ENCODE results near the gene AUTS2. TPM values are rescaled to one million over a fixed set of nuclear protein-coding genes. Genes with fewer than 3 reads are reported as not detected.

The AUTS2 gene
- total RNA-seq, 1 experiment from 2014 or later, result 38.5 TPM

DNA sequence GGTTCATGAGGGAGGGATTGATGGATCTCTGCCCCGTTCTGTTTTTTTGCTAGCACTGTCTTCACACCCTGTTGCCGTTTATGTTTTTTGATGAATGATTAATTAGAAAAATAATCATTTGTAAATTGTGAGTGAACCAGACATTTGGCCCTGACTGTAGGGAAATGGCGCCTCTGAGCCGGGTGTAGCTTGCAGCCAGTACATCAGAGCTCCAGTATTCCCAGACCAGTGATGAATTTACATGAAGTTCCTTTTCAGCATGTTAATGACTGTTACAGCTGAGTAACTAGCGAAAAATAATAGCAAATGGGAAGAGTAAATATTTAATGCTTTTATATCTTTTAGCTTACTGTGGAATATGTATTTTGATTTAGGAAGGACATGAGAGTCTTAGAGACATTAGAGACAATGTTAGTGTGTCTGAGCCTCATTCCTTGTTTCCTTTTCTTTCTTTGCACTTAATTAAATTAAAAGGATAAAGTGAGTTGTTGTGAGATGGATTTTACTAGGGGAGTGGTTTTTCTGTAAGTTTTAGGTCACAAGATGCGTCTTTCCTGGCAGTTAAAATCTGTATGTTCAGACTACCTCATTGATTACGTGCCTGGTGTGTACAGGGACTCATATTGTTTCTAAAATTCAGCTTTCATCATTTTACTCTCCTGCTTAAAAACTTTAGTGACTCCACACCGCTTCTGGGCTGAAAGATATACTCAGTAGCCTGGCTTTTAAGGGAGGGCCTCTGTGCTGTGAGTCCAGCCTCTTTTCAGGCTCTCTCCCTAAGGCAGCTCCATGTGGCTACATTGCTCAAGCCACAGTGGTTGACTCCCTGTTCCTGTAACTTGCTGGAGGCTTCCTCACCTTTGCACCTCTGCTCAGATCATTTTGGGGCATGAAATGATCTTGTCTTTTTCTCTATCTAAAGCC is 86.4 kb downstream of the AUTS2 start:
- Histone ChIP-seq H3K4me1 (ENCODE audit: low read length) (peaks cover 41% of the 10 kb centered on the region), H2AFZ (ENCODE audit: low read length) (no peak overlapping the region), H3K9me2 (replicated peaks; ENCODE audit: insufficient read depth, low read length) (no peaks in the 10 kb centered on the region), H3K9me3 (ENCODE audit: low read length) (no peaks in the 10 kb centered on the region), H4K20me1 (ENCODE audit: insufficient read depth, low read depth, low read length) (peaks cover 5% of the 10 kb centered on the region; the same call in 1 of the 2 replicates), H3K79me2 (ENCODE audit: low read length) (no peaks in the 10 kb centered on the region), H3K9ac (ENCODE audit: low read length) (no peak overlapping the region), H3K36me3 (ENCODE audit: insufficient read depth, low read length) (no peaks in the 10 kb centered on the region), H3K4me3 (ENCODE audit: low read length) (no peak overlapping the region), H3K27me3 (ENCODE audit: low read length) (no peaks in the 10 kb centered on the region), H3K27ac (ENCODE audit: low read length) (no peak overlapping the region), H3K4me2 (ENCODE audit: low read depth, low read length, poor library complexity, severe bottlenecking) (no peak overlapping the region)
- DNase-seq, result no peak

GRCh38 chr7:69685293-69685631 is 87.0 kb downstream of the AUTS2 start:
- no peak for DNase-seq
- Histone ChIP-seq H3K9me2 (replicated peaks; ENCODE audit: insufficient read depth, low read length) (no peaks in the 10 kb centered on the region), H3K27me3 (ENCODE audit: low read length) (no peaks in the 10 kb centered on the region), H3K4me2 (ENCODE audit: low read depth, low read length, poor library complexity, severe bottlenecking) (no peak overlapping the region), H3K79me2 (ENCODE audit: low read length) (no peaks in the 10 kb centered on the region), H3K4me1 (ENCODE audit: low read length) (peaks cover 41% of the 10 kb centered on the region), H3K4me3 (ENCODE audit: low read length) (no peak overlapping the region), H3K9ac (ENCODE audit: low read length) (no peak overlapping the region), H3K36me3 (ENCODE audit: insufficient read depth, low read length) (no peaks in the 10 kb centered on the region), H4K20me1 (ENCODE audit: insufficient read depth, low read depth, low read length) (peaks cover 5% of the 10 kb centered on the region; the same call in 1 of the 2 replicates), H2AFZ (ENCODE audit: low read length) (no peak overlapping the region), H3K27ac (ENCODE audit: low read length) (no peak overlapping the region), H3K9me3 (ENCODE audit: low read length) (no peaks in the 10 kb centered on the region)

DNA sequence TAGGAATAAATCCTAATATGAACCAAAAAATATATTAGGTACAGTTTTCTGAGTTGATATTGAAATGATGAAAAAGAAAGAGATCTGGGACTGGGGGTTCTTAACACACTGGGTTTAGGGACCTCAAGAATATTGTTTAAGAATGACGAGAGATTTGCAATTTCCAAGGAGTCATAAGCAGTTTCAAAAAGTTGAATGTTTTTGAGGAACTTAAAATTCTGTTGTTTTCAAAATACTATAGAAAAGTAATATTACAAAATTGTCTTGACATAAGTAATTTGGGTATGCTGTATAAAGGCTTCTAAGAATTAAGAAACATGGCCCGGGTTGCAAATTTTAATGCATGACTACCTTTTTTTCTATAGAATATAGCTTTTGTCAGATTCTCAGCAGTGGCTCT is 88.1 kb downstream of the AUTS2 start:
- H3K4me3 ChIP-seq (ENCODE audit: low read length), result no peak overlapping the region
- no peak overlapping the region for H2AFZ ChIP-seq (ENCODE audit: low read length)
- H3K4me1 ChIP-seq (ENCODE audit: low read length), result peaks cover 43% of the 10 kb centered on the region
- H3K9me2 ChIP-seq (replicated peaks; ENCODE audit: insufficient read depth, low read length), result no peaks in the 10 kb centered on the region
- H3K9me3 ChIP-seq (ENCODE audit: low read length), result no peaks in the 10 kb centered on the region
- H3K27ac ChIP-seq (ENCODE audit: low read length), result no peak overlapping the region
- H3K9ac ChIP-seq (ENCODE audit: low read length), result no peak overlapping the region
- peaks cover 5% of the 10 kb centered on the region; the same call in 1 of the 2 replicates for H4K20me1 ChIP-seq (ENCODE audit: insufficient read depth, low read depth, low read length)
- no peaks in the 10 kb centered on the region for H3K36me3 ChIP-seq (ENCODE audit: insufficient read depth, low read length)
- DNase-seq, result no peak
- no peaks in the 10 kb centered on the region for H3K27me3 ChIP-seq (ENCODE audit: low read length)
- H3K4me2 ChIP-seq (ENCODE audit: low read depth, low read length, poor library complexity, severe bottlenecking), result no peak overlapping the region
- no peaks in the 10 kb centered on the region for H3K79me2 ChIP-seq (ENCODE audit: low read length)

DNA sequence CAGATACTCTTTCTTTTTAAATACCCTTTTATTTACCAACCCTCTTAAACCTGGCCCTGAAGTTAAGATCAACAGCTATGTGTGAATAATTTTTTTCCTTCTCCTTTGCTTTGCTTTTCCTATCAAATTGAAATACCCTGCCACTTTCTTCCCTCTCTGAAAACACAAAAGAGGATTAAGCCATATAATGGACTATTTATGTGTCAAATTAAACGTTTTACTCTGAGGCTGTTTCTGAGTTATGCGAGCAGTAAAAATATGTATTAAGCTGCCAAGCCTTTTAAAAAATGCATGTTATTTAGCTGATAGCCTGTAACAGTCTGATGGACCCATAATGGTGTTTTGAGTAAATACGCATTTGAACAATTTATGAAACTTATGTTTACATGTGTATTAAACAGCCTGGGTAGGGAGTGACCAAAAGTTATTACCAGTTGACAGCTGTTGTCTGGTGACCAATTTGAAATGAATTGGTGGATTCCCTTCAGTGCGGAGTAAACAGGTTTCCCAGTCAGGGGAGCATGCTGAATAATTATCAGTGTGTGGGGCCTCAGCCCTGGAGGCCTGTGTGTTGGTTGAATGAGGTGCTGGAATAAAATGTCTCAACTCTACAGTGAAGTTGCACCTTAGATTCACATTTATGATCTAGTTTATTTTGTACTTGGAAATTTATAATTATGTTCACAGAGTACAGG is 89.6 kb downstream of the AUTS2 start:
- DNase-seq, result no peak
- Histone ChIP-seq H3K4me1 (ENCODE audit: low read length) (peaks cover 46% of the 10 kb centered on the region), H3K79me2 (ENCODE audit: low read length) (no peaks in the 10 kb centered on the region), H3K9ac (ENCODE audit: low read length) (no peak overlapping the region), H3K4me2 (ENCODE audit: low read depth, low read length, poor library complexity, severe bottlenecking) (no peak overlapping the region), H3K9me2 (replicated peaks; ENCODE audit: insufficient read depth, low read length) (no peaks in the 10 kb centered on the region), H3K27ac (ENCODE audit: low read length) (no peak overlapping the region), H3K36me3 (ENCODE audit: insufficient read depth, low read length) (no peaks in the 10 kb centered on the region), H4K20me1 (ENCODE audit: insufficient read depth, low read depth, low read length) (no peaks in the 10 kb centered on the region), H3K27me3 (ENCODE audit: low read length) (no peaks in the 10 kb centered on the region), H3K9me3 (ENCODE audit: low read length) (no peaks in the 10 kb centered on the region), H2AFZ (ENCODE audit: low read length) (no peak overlapping the region), H3K4me3 (ENCODE audit: low read length) (no peak overlapping the region)

DNA sequence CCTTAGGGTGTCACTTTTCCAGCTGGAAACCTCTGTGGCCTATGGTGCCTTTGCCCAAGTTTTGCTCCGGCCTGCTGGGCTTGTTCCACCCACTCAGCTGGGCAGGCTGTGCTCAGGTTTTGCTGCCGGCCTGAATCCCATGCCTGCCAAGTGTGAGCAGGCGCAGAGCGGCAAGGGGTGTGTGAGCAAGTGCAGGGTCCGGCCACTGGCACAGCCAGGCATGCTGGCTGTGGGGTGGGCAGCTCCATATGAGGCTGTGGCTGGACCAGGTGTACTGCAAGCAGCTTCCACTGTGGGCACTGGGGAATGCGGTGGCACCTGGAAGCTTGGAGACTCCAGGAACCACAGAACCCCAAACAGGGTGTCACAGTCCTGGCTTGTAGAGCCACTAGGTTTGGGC is 92.1 kb downstream of the AUTS2 start:
- no peak overlapping the region for H3K27ac ChIP-seq (ENCODE audit: low read length)
- DNase-seq, result no peak
- H2AFZ ChIP-seq (ENCODE audit: low read length), result no peak overlapping the region
- H3K27me3 ChIP-seq (ENCODE audit: low read length), result no peaks in the 10 kb centered on the region
- no peaks in the 10 kb centered on the region for H3K9me2 ChIP-seq (replicated peaks; ENCODE audit: insufficient read depth, low read length)
- H3K9ac ChIP-seq (ENCODE audit: low read length), result no peak overlapping the region
- no peaks in the 10 kb centered on the region for H4K20me1 ChIP-seq (ENCODE audit: insufficient read depth, low read depth, low read length)
- H3K9me3 ChIP-seq (ENCODE audit: low read length), result no peaks in the 10 kb centered on the region
- peaks cover 54% of the 10 kb centered on the region for H3K4me1 ChIP-seq (ENCODE audit: low read length)
- no peaks in the 10 kb centered on the region for H3K79me2 ChIP-seq (ENCODE audit: low read length)
- H3K4me3 ChIP-seq (ENCODE audit: low read length), result no peak overlapping the region
- no peak overlapping the region for H3K4me2 ChIP-seq (ENCODE audit: low read depth, low read length, poor library complexity, severe bottlenecking)
- H3K36me3 ChIP-seq (ENCODE audit: insufficient read depth, low read length), result no peaks in the 10 kb centered on the region

- peaks cover 62% of the 10 kb centered on the region for H3K4me1 ChIP-seq (ENCODE audit: low read length)
- no peaks in the 10 kb centered on the region for H3K9me2 ChIP-seq (replicated peaks; ENCODE audit: insufficient read depth, low read length)
- H3K4me3 ChIP-seq (ENCODE audit: low read length), result no peak overlapping the region
- no peak overlapping the region for H3K4me2 ChIP-seq (ENCODE audit: low read depth, low read length, poor library complexity, severe bottlenecking)
- DNase-seq, result no peak
- H3K9ac ChIP-seq (ENCODE audit: low read length), result no peak overlapping the region
- no peak overlapping the region for H2AFZ ChIP-seq (ENCODE audit: low read length)
- H3K27me3 ChIP-seq (ENCODE audit: low read length), result no peaks in the 10 kb centered on the region
- no peaks in the 10 kb centered on the region for H3K79me2 ChIP-seq (ENCODE audit: low read length)
- H4K20me1 ChIP-seq (ENCODE audit: insufficient read depth, low read depth, low read length), result no peaks in the 10 kb centered on the region
- no peaks in the 10 kb centered on the region for H3K36me3 ChIP-seq (ENCODE audit: insufficient read depth, low read length)
- no peaks in the 10 kb centered on the region for H3K9me3 ChIP-seq (ENCODE audit: low read length)
- no peak overlapping the region for H3K27ac ChIP-seq (ENCODE audit: low read length)
These were observed 93.1 kb downstream of the AUTS2 start for GRCh38 chr7:69691327-69691726.

- Histone ChIP-seq H3K27me3 (ENCODE audit: low read length) (no peaks in the 10 kb centered on the region), H3K4me2 (ENCODE audit: low read depth, low read length, poor library complexity, severe bottlenecking) (peak overlapping the region; percentile 58), H4K20me1 (ENCODE audit: insufficient read depth, low read depth, low read length) (no peaks in the 10 kb centered on the region), H3K79me2 (ENCODE audit: low read length) (no peaks in the 10 kb centered on the region), H3K4me3 (ENCODE audit: low read length) (no peak overlapping the region), H2AFZ (ENCODE audit: low read length) (no peak overlapping the region), H3K9ac (ENCODE audit: low read length) (no peak overlapping the region), H3K27ac (ENCODE audit: low read length) (0 out of 2 replicates have a peak overlapping the region, but pooled peaks have one; percentile 99), H3K4me1 (ENCODE audit: low read length) (peaks cover 63% of the 10 kb centered on the region), H3K36me3 (ENCODE audit: insufficient read depth, low read length) (no peaks in the 10 kb centered on the region), H3K9me2 (replicated peaks; ENCODE audit: insufficient read depth, low read length) (no peaks in the 10 kb centered on the region), H3K9me3 (ENCODE audit: low read length) (no peaks in the 10 kb centered on the region)
- DNase-seq, result no peak
These were observed 93.5 kb downstream of the AUTS2 start for GRCh38 chr7:69691734-69692133.

GRCh38 chr7:69692611-69693010 is 94.3 kb downstream of the AUTS2 start:
- Histone ChIP-seq H3K27ac (ENCODE audit: low read length) (peak overlapping the region; percentile 99), H3K4me3 (ENCODE audit: low read length) (peak overlapping the region; percentile 38), H4K20me1 (ENCODE audit: insufficient read depth, low read depth, low read length) (no peaks in the 10 kb centered on the region), H3K4me1 (ENCODE audit: low read length) (peaks cover 64% of the 10 kb centered on the region), H2AFZ (ENCODE audit: low read length) (no peak overlapping the region), H3K79me2 (ENCODE audit: low read length) (no peaks in the 10 kb centered on the region), H3K4me2 (ENCODE audit: low read depth, low read length, poor library complexity, severe bottlenecking) (peak overlapping the region; percentile 58), H3K9me2 (replicated peaks; ENCODE audit: insufficient read depth, low read length) (no peaks in the 10 kb centered on the region), H3K36me3 (ENCODE audit: insufficient read depth, low read length) (no peaks in the 10 kb centered on the region), H3K9ac (ENCODE audit: low read length) (peak overlapping the region; percentile 55), H3K27me3 (ENCODE audit: low read length) (no peaks in the 10 kb centered on the region), H3K9me3 (ENCODE audit: low read length) (no peaks in the 10 kb centered on the region)
- DNase-seq, result no peak

Data from Karpas-422 (cell line).